Natural killer cell (primary cell): ENCODE results near the gene IYD. TPM values are rescaled to one million over a fixed set of nuclear protein-coding genes. Genes with fewer than 3 reads are reported as not detected.

Experiments used
- ATAC-seq, 3 donors: fragments of 150-1000 bp in 2 of 3; fragments of 200-7000 bp in 1 of 3; cut with Tn5 transposase; 1 replicate in 1 of 3; 2 replicates in 2 of 3; pipeline ENCODE4 v1.10.0; 2021; ENCODE audit warnings: mild to moderate bottlenecking in 2 of 3, moderate library complexity in 2 of 3
- DNase-seq, 2 donors: peaks; one replicate each; pipeline versions ENCODE4 v3.0.0 to v3.0.0-alpha.2; 2013 to 2021; ENCODE audit warnings: mixed read lengths in 1 of 2
- H3K27ac ChIP-seq: one replicate; pipeline ENCODE4 v1.5.1; 2013; ENCODE audit warnings: mild to moderate bottlenecking, low read length
- H3K27me3 ChIP-seq: one replicate; pipeline ENCODE4 v1.6.1; 2013; ENCODE audit warnings: low read length; ENCODE audit not compliant: control insufficient read depth, insufficient read depth
- H3K36me3 ChIP-seq: one replicate; pipeline ENCODE4 v1.6.1; 2013; ENCODE audit warnings: low read length; ENCODE audit not compliant: control insufficient read depth, insufficient read depth
- H3K4me1 ChIP-seq: one replicate; pipeline ENCODE4 v1.6.1; 2013; ENCODE audit warnings: low read length; ENCODE audit not compliant: control insufficient read depth, insufficient read depth
- H3K4me3 ChIP-seq: one replicate; pipeline ENCODE4 v1.5.1; 2013; ENCODE audit warnings: low read length
- H3K9me3 ChIP-seq: one replicate; pipeline ENCODE4 v1.6.1; 2013; ENCODE audit warnings: low read length; ENCODE audit not compliant: control insufficient read depth, insufficient read depth
- H3K27ac Mint-ChIP-seq, 2 donors: one replicate each; pipeline ENCODE4 v1.8.0; 2022; ENCODE audit warnings: mild to moderate bottlenecking in 2 of 2, mixed read lengths in 2 of 2, moderate library complexity in 1 of 2
- H3K27me3 Mint-ChIP-seq, 2 donors: one replicate each; pipeline ENCODE4 v1.8.0; 2022; ENCODE audit warnings: low read depth in 2 of 2, mixed read lengths in 2 of 2
- H3K36me3 Mint-ChIP-seq: one replicate; pipeline ENCODE4 v1.8.0; 2022; ENCODE audit warnings: mixed read lengths
- H3K4me1 Mint-ChIP-seq, 2 donors: one replicate each; pipeline ENCODE4 v1.8.0; 2022; ENCODE audit warnings: mixed read lengths in 2 of 2
- H3K4me3 Mint-ChIP-seq: one replicate; pipeline ENCODE4 v1.8.0; 2022; ENCODE audit warnings: mild to moderate bottlenecking, moderate library complexity, mixed read lengths
- H3K9me3 Mint-ChIP-seq, 2 donors: one replicate each; pipeline ENCODE4 v1.8.0; 2022; ENCODE audit warnings: mixed read lengths in 2 of 2
- CTCF ChIP-seq: fragments of 200-600 bp; IDR thresholded peaks from one replicate; pipeline ENCODE4 v1.8.0; 2022; ENCODE audit warnings: antibody characterized with exemption
- WGBS: methylation state at CpG from one replicate; pipeline ENCODE4 v1.1.7; 2013; ENCODE audit warnings: missing lambda C conversion rate; ENCODE audit not compliant: insufficient coverage; 5-methylcytosine and 5-hydroxymethylcytosine counted together
- intact Hi-C: fragments of 100-400 bp; cut with micrococcal nuclease; formaldehyde crosslinking; loops from one replicate; pipeline ENCODE4 v1.14.2; 2022
- total RNA-seq, 4 donors: library from RNA; stranded (reverse); fragments of 120-200 nt in 1 of 4; gene quantifications; one replicate each; pipeline versions ENCODE4 v1.2.3 to v1.2.4, GENCODE V29; 2013 to 2022

The IYD gene
- total RNA-seq, 3 donors from 2014 or later (not counting 1 experiment from before 2014, with no cell fraction given) = not detected

- no peak overlapping the region for H3K4me3 ChIP-seq
- H3K27ac ChIP-seq = no peak overlapping the region
- H3K36me3 ChIP-seq = no peaks in the 10 kb centered on the region
- DNase-seq = no peak
- no peaks in the 10 kb centered on the region for H3K9me3 ChIP-seq
- Mint-ChIP-seq H3K9me3 (no peaks in the 10 kb centered on the region), H3K4me3 (no peak overlapping the region), H3K27me3 (peaks cover 9 to 20% of the 10 kb centered on the region in 2 donors), H3K36me3 (no peaks in the 10 kb centered on the region), H3K27ac (no peak overlapping the region), H3K4me1 (no peaks in the 10 kb centered on the region)
- intact Hi-C loops = loop anchor here (2.0 kb wide), 1 partner anchor 313 kb away; no protein-coding TSS in a partner anchor
- no peak for ATAC-seq
- 88% methylated on average over 6 of the region's 6 CpGs for WGBS
- TF ChIP-seq CTCF = no peak
- no peaks in the 10 kb centered on the region for H3K4me1 ChIP-seq
- H3K27me3 ChIP-seq = no peaks in the 10 kb centered on the region
Observed at GRCh38 chr6:150394053-150394898, 25.5 kb downstream of the IYD start.

DNA sequence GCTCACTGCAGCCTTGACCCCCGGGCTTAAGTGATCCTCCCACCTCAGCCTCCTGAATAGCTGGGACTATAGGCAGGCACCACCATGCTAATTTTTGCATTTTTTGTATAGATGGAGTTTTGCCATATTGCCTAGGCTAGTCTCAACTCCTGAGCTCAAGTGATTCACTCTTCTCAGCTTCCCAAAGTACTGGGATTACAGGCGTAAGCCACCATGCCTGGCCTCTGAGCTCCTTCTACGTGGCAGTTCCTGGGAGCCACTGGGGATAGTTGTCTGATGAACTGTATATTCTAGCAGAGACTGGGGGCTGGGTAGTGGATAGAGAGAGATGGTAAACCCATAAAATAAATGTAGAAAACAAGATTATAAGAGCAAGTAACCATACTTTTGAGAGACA lies 26.1 kb downstream of the IYD start:
- Mint-ChIP-seq H3K4me1 (no peaks in the 10 kb centered on the region), H3K27ac (no peak overlapping the region), H3K9me3 (no peaks in the 10 kb centered on the region), H3K27me3 (peaks cover 9 to 20% of the 10 kb centered on the region in 2 donors), H3K4me3 (no peak overlapping the region), H3K36me3 (no peaks in the 10 kb centered on the region)
- no peaks in the 10 kb centered on the region for H3K27me3 ChIP-seq
- no peak for DNase-seq
- TF ChIP-seq CTCF = no peak
- no peaks in the 10 kb centered on the region for H3K4me1 ChIP-seq
- no peak overlapping the region for H3K27ac ChIP-seq
- no peak for ATAC-seq
- H3K9me3 ChIP-seq = no peaks in the 10 kb centered on the region
- no peak overlapping the region for H3K4me3 ChIP-seq
- WGBS = 79% methylated on average over 3 of the region's 3 CpGs
- intact Hi-C loops = loop anchor here (2.0 kb wide), 1 partner anchor 314 kb away; no protein-coding TSS in a partner anchor
- no peaks in the 10 kb centered on the region for H3K36me3 ChIP-seq

DNA sequence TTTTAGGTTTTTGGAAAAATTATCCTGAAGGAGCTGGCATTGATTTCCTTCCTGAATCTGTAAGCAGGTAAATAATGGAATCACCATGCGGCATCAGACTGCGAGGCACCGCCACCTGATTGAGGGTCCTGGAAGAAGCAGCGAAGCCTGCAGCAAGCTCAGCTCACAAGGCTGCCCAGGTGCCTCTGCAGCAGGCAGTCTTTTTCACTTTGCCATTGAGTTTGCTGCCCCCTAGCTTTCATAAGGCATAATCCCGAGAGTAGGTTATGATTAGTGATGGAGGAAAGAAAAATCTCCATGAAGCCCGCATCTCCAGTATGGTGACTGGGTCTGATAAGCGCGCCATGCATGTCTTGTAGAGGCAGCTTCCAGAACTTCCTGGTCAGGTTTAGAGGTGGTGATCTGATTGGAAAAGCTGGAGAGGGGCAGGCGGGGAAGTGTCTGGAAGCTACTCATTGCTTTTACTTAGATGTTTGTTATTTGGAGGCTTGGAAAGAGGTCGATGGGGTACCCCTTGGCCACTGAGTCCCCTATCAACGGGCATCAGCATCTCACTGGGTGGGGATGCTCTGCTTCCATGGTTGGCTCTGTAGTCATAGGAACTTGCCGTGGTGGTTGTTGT lies 26.7 kb downstream of the IYD start:
- ATAC-seq (peak in 2 of 3 donors; percentile 51 to 75), DNase-seq (peak in 1 of 2 donors; percentile 65)

More for the DNA sequence above, 26.7 kb downstream of the IYD start:
- no peak overlapping the region for H3K4me3 ChIP-seq
- TF ChIP-seq CTCF = peak; percentile 37
- intact Hi-C loops = loop anchor here (2.0 kb wide), 1 partner anchor 315 kb away; no protein-coding TSS in a partner anchor
- Mint-ChIP-seq H3K4me3 (no peak overlapping the region), H3K9me3 (no peaks in the 10 kb centered on the region), H3K4me1 (no peaks in the 10 kb centered on the region), H3K27me3 (peaks cover 9 to 20% of the 10 kb centered on the region in 2 donors), H3K36me3 (no peaks in the 10 kb centered on the region), H3K27ac (no peak overlapping the region)
- no peaks in the 10 kb centered on the region for H3K4me1 ChIP-seq
- H3K27ac ChIP-seq = no peak overlapping the region
- H3K27me3 ChIP-seq = no peaks in the 10 kb centered on the region
- WGBS = 48% methylated on average over 11 of the region's 12 CpGs
- no peaks in the 10 kb centered on the region for H3K36me3 ChIP-seq
- H3K9me3 ChIP-seq = no peaks in the 10 kb centered on the region
